Endothelial cell (in vitro differentiated cells): ENCODE measurements around the gene OR52I2. TPM values are rescaled to one million over a fixed set of nuclear protein-coding genes. Genes with fewer than 3 reads are reported as not detected.

Experiments
- DNase-seq: peaks from one replicate; pipeline ENCODE4 v3.0.0; 2021; ENCODE audit warnings: low spot score
- H3K27ac Mint-ChIP-seq: one replicate; pipeline ENCODE4 v1.8.0; 2021; ENCODE audit warnings: mixed read lengths, inconsistent platforms; ENCODE audit not compliant: unreplicated experiment
- H3K27me3 Mint-ChIP-seq: one replicate; pipeline ENCODE4 v1.8.0; 2021; ENCODE audit warnings: mild to moderate bottlenecking, moderate library complexity, mixed read lengths, inconsistent platforms; ENCODE audit not compliant: unreplicated experiment
- H3K36me3 Mint-ChIP-seq: one replicate; pipeline ENCODE4 v1.8.0; 2021; ENCODE audit warnings: mild to moderate bottlenecking, low read depth, mixed read lengths, inconsistent platforms; ENCODE audit not compliant: unreplicated experiment
- H3K4me1 Mint-ChIP-seq: one replicate; pipeline ENCODE4 v1.8.0; 2021; ENCODE audit warnings: mild to moderate bottlenecking, mixed read lengths, inconsistent platforms; ENCODE audit not compliant: unreplicated experiment
- H3K4me3 Mint-ChIP-seq: one replicate; pipeline ENCODE4 v1.8.0; 2021; ENCODE audit warnings: mild to moderate bottlenecking, mixed read lengths, inconsistent platforms; ENCODE audit not compliant: unreplicated experiment
- H3K9me3 Mint-ChIP-seq: one replicate; pipeline ENCODE4 v1.8.0; 2021; ENCODE audit warnings: mixed read lengths, inconsistent platforms; ENCODE audit not compliant: unreplicated experiment
- total RNA-seq: library from RNA; stranded (reverse); fragmentation: NEBNext Ultra II Directional; extraction: Animal tissue kit (Norgen Biotek cat#: 25700); gene quantifications from one replicate; pipeline ENCODE4 v1.2.1, GENCODE V29; 2021; ENCODE audit not compliant: unreplicated experiment
- TF ChIP-seq, protein P1 (sequence below): fragments of 200-600 bp; sonication (generic); IDR thresholded peaks from one replicate; pipeline ENCODE4 v1.5.0; 2021; ENCODE audit warnings: antibody characterized with exemption; ENCODE audit not compliant: unreplicated experiment

OR52I2 gene
- total RNA-seq, 1 donor from 2014 or later, result not detected

DNA sequence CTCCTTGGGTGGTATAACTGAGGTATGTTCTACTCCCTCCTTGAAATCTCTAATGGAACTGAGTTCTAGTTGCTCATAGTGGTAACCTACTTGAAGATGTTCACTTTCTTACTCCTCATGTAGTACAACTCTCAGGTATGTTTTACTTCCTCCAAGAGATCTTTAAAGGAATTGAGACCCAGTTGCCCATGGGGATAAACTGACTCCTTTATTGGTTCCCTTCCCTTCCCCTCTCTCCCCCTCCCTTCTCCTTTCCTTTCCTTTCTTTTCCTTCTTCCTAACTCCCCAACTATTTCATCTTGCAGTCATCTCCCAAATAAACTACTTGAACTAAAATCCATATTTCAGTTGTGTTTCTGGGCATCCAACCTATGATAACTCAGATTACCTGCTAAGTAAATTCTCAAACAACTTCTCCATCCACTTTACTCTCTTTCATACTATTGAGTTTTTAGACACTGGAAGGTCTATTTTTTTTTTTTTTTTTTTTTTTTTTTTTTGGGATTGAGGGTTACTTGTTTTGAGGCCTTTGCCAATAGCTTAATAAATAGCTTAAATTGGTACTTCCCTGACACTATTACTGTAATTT lies 34.4 kb downstream of the OR52I2 start:
- TF ChIP-seq, protein P1, sequence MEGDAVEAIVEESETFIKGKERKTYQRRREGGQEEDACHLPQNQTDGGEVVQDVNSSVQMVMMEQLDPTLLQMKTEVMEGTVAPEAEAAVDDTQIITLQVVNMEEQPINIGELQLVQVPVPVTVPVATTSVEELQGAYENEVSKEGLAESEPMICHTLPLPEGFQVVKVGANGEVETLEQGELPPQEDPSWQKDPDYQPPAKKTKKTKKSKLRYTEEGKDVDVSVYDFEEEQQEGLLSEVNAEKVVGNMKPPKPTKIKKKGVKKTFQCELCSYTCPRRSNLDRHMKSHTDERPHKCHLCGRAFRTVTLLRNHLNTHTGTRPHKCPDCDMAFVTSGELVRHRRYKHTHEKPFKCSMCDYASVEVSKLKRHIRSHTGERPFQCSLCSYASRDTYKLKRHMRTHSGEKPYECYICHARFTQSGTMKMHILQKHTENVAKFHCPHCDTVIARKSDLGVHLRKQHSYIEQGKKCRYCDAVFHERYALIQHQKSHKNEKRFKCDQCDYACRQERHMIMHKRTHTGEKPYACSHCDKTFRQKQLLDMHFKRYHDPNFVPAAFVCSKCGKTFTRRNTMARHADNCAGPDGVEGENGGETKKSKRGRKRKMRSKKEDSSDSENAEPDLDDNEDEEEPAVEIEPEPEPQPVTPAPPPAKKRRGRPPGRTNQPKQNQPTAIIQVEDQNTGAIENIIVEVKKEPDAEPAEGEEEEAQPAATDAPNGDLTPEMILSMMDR, result no peak
- Mint-ChIP-seq H3K9me3 (no peaks in the 10 kb centered on the region), H3K36me3 (no peaks in the 10 kb centered on the region), H3K27me3 (no peaks in the 10 kb centered on the region), H3K27ac (no peak overlapping the region), H3K4me1 (no peaks in the 10 kb centered on the region), H3K4me3 (no peak overlapping the region)
- DNase-seq, result no peak

DNA sequence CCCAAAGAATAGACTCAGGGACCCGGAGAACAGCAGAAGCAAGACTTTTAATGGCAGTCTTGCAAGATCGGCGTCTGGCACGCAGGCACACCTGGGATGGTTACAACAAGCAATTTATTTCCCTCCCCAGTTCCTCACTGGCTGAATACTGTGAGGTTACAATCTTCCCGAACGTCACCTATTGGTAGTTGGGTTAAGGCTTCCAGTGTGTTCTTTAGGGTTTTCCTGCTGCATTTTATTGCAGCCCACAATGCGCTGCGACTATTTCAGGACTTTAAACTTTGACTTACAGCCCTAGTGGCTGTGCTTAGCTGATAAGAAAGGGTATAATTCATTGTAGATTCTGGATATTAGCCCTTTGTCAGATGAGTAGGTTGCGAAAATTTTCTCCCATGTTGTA lies 38.0 kb downstream of the OR52I2 start:
- H3K27ac Mint-ChIP-seq, result no peak overlapping the region
- DNase-seq, result no peak
- no peaks in the 10 kb centered on the region for H3K36me3 Mint-ChIP-seq
- H3K4me3 Mint-ChIP-seq, result no peak overlapping the region
- TF ChIP-seq, protein P1, result no peak
- no peaks in the 10 kb centered on the region for H3K27me3 Mint-ChIP-seq
- H3K9me3 Mint-ChIP-seq, result no peaks in the 10 kb centered on the region
- no peaks in the 10 kb centered on the region for H3K4me1 Mint-ChIP-seq

DNA sequence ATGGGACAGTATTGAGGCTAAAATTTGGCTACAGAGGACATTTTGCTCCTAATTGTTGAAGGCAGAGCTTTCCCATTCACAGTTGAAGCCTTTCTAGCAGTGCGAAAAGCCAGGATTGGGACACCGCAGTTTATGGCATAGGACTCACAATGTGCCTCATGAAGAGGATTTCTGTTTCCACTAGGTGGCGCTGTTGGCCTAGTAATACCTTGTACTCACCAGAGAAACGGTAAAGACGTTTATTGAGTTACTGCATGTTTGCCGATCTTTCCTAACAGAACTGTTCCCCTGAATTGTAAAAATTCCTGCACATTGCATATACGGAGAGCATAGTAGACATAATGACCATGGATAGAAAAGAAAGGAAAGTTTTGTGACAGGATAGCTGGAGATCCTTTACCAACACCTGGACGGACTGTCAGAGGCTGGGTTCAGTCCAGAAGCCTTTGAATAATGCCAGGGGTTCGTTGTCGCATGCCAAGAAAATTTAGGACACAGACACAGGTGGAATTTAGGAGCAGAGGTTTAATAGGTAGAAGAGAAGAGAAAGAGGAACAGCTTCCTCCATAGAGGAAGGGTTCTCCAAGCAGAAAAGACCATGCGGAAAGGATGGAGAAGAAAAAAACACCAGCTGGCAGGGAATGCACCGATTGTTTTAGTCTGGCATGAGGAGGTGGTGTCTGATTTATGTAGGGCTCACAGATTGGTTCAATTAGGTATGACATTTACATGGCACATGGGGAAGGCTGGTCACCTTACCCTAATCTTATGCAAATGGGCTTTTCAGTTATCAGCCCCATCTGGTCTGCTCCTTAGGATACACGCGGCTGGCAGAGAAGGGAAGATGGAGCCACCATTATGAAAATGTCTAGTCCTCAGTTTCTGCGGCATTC lies 44.9 kb downstream of the OR52I2 start:
- Mint-ChIP-seq H3K27ac (no peak overlapping the region), H3K9me3 (no peaks in the 10 kb centered on the region), H3K4me1 (peaks cover 4% of the 10 kb centered on the region), H3K36me3 (no peaks in the 10 kb centered on the region), H3K27me3 (peaks cover 2% of the 10 kb centered on the region), H3K4me3 (no peak overlapping the region)
- DNase-seq, result peak; percentile 83
- TF ChIP-seq, protein P1, result peak; percentile 96

DNA sequence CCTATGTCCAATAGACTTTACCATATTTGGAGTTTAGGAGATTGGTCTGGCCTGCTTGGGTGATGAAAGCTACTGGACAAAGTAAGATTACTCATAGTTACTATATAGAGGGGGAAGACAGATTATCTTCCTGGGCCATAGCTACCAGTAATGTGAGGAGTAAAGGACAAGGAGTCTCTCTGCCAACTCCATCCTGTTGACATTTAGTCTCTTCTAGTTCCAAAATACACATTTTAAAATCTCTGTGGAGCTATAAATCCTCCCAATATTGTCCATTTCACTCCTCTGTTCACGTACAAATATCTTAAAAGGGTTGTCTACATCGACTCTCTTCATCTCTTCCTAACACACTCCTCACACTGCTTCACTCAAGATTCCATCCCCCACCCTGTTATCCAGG lies 54.6 kb downstream of the OR52I2 start:
- Mint-ChIP-seq H3K27ac (no peak overlapping the region), H3K4me1 (no peaks in the 10 kb centered on the region), H3K9me3 (no peaks in the 10 kb centered on the region), H3K27me3 (no peaks in the 10 kb centered on the region), H3K36me3 (no peaks in the 10 kb centered on the region), H3K4me3 (no peak overlapping the region)
- no peak for DNase-seq
- TF ChIP-seq, protein P1, result no peak

DNA sequence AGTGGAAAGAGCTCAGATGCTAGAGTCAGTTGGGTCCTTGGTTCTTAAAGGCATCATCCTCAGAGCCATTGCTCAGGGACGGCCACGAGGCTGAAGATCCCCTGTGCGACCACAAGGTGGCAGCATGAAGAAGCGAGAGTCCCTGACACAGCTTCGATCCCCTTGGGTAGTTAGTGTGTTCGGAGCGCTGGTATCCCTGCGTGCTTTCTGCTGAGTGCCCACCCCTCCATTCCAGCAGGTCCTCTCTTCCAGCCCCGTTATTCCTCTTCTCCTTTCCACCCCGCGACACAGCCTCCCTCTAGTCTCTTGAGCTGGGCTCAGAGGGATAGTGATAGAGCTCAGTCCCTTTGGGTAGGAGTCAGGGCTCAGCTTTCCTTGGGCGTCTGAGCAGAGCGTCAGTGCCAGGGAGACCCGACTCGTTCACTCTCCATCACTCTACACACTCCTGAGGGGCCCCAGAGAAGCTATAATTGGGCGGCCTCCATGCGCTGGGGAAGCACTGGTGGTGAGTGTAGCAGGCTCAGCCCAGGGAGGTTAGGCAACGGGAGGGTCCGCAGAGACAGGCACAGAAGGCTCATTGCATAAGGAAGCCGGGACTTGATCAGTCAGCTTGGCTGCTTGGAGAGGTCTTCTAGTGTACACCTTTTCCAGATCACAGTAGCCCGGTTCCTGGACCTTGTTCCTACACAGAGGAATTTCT lies 55.6 kb downstream of the OR52I2 start, which contains the start of gene OR51D1:
Gene OR51D1 (plus strand): TSS at position 516 of the 700 bp plus-strand sequence. CDS start 2,314 bp downstream, outside the sequence.
- Mint-ChIP-seq H3K27ac (no peak within 1 kb of the TSS), H3K27me3 (no peaks in the 10 kb centered on the region), H3K4me3 (no peak within 1 kb of the TSS), H3K9me3 (no peaks in the 10 kb centered on the region), H3K36me3 (no peaks in the 10 kb centered on the region), H3K4me1 (peaks cover 6% of the 10 kb centered on the region)
- TF ChIP-seq, protein P1, result peak; percentile 88
- peak; percentile 85 for DNase-seq
